Measurements from ENCODE around the gene NBEA. TPM values are rescaled to one million over a fixed set of nuclear protein-coding genes. Genes with fewer than 3 reads are reported as not detected.

The NBEA gene
- total RNA-seq, 2 donors from 2014 or later = 17.5 to 24.7 TPM

DNA sequence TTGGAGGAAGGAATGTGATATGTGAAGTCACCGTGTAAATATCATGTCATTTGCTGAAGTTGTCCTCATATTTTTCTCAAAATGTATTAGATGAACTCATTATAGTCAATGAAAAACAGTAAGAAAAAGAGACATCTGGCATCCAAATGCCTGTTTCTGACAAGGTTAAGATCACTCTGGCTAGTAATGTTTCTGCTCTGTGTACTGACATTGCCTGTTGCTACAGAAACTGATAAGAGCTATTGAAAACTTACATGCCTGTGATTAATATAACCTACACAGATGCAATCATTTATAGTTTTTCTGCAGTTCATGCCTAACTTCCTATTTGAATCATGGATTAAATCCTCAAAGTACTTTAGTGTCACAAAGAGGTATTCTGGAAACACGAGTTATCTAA is 249.8 kb downstream of the NBEA start:
- H3K9me3 ChIP-seq = peaks cover 0 to 11% of the 10 kb centered on the region in 2 donors
- no peak for TF ChIP-seq CTCF (IDR thresholded peaks at IDR 0.05)
- H3K27ac ChIP-seq = no peak overlapping the region
- no peaks in the 10 kb centered on the region for H3K27me3 ChIP-seq
- H3K4me1 ChIP-seq = no peaks in the 10 kb centered on the region
- H3K4me3 ChIP-seq = no peak overlapping the region
- no peaks in the 10 kb centered on the region for H3K36me3 ChIP-seq
- no peak for DNase-seq (ENCODE audit: low spot score)

DNA sequence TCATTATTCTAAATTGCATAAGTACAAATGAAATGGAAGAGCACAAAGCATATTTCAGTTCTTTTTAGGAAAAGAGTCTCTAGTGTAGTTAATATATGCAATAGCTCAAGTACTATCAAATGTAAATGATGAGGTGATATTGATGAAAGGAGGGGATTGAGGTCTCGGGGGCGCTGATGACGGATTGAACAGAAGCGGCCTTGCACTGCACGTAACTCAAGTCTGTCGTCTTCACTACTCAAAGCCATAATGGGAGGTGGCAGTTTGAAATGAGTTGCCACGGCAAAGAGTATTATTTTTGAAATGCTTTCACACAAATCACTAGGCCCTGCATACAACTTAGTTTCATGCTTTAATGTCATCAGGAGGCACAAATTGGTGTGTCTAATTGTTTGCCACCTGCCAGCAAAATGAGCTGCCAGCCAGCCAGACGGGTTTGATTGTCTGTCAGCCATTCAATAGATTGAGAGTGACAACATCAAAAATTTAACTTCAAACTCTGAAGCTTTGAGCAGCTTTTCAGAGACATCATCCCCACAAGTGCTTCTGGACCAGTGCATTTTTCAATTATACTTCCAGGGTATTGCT is 256.6 kb downstream of the NBEA start:
- TF ChIP-seq CTCF (IDR thresholded peaks at IDR 0.05) = no peak
- Histone ChIP-seq H3K36me3 (no peaks in the 10 kb centered on the region), H3K4me3 (no peak overlapping the region), H3K27ac (no peak overlapping the region), H3K27me3 (no peaks in the 10 kb centered on the region), H3K9me3 (no peaks in the 10 kb centered on the region), H3K4me1 (no peaks in the 10 kb centered on the region)
- no peak for DNase-seq (ENCODE audit: low spot score)

DNA sequence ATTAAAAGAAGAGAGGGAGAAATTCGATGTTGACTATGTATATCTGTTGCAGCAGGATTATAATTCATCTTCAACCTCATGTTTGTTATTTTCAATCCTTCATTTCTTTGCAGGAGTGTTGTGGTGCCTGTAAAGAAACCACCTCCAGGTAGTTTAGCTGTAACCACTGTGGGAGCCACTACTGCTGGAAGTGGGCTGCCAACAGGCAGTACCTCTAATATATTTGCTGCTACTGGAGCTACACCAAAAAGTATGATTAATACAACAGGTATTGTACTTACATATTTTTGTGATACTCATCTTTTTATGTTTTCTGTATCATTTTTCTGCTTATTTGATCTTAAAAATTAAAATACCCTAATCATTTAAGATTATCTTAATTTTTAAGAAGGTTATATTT is 266.5 kb downstream of the NBEA start:
- H3K27ac ChIP-seq = no peak overlapping the region
- no peak overlapping the region for H3K4me3 ChIP-seq
- H3K27me3 ChIP-seq = no peaks in the 10 kb centered on the region
- no peak for DNase-seq (ENCODE audit: low spot score)
- H3K4me1 ChIP-seq = no peaks in the 10 kb centered on the region
- no peak for TF ChIP-seq CTCF (IDR thresholded peaks at IDR 0.05)
- no peaks in the 10 kb centered on the region for H3K36me3 ChIP-seq
- no peaks in the 10 kb centered on the region for H3K9me3 ChIP-seq

DNA sequence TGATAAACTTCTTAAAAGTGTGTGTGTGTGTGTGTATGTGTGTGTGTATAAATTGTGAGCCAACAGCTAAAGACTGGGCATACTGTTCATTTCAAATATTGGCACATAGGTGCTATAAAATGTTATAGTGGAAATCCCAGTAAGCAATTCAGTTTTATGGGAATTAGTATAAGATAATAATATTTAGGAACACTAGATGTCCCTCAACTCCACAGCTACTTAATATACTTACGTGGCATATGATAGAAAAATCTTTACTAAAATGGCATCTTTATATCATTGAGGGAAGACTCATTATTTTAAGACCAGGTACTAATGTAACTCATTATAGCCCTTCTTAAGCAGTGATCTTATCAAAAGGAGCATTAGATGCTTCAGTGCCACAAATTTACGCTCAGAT is 268.2 kb downstream of the NBEA start:
- Histone ChIP-seq H3K4me1 (no peaks in the 10 kb centered on the region), H3K27me3 (no peaks in the 10 kb centered on the region), H3K27ac (no peak overlapping the region), H3K9me3 (no peaks in the 10 kb centered on the region), H3K36me3 (no peaks in the 10 kb centered on the region), H3K4me3 (no peak overlapping the region)
- no peak for TF ChIP-seq CTCF (IDR thresholded peaks at IDR 0.05)
- no peak for DNase-seq (ENCODE audit: low spot score)

GRCh38 chr13:35211949-35212348 is 269.9 kb downstream of the NBEA start:
- no peak for TF ChIP-seq CTCF (IDR thresholded peaks at IDR 0.05)
- no peaks in the 10 kb centered on the region for H3K4me1 ChIP-seq
- no peak overlapping the region for H3K4me3 ChIP-seq
- H3K27me3 ChIP-seq = no peaks in the 10 kb centered on the region
- DNase-seq (ENCODE audit: low spot score) = no peak
- H3K36me3 ChIP-seq = no peaks in the 10 kb centered on the region
- no peak overlapping the region for H3K27ac ChIP-seq
- H3K9me3 ChIP-seq = no peaks in the 10 kb centered on the region

DNA sequence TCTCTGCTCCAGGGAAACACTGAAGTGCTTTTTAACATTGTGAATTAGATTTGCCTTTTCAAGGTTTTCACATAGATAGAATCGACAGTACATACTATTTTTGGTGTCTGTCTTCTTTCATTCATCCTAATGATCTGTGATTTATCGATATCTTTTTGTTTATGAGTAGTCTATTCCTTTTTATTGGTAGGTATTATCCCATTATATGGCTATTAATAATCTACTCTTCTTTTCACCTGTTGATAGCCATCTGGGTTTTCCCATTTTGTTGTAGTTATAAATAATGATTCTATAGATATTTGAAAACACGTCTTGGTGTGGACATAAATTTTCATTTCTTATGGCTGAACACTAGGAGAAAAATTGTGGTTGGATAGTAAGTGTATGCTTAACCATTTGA is 271.8 kb downstream of the NBEA start:
- DNase-seq (ENCODE audit: low spot score) = no peak
- H3K9me3 ChIP-seq = no peaks in the 10 kb centered on the region
- no peak overlapping the region for H3K4me3 ChIP-seq
- H3K4me1 ChIP-seq = no peaks in the 10 kb centered on the region
- H3K36me3 ChIP-seq = no peaks in the 10 kb centered on the region
- no peak for TF ChIP-seq CTCF (IDR thresholded peaks at IDR 0.05)
- no peaks in the 10 kb centered on the region for H3K27me3 ChIP-seq
- H3K27ac ChIP-seq = no peak overlapping the region

All from right atrium auricular region (tissue), 2 donors.